Transverse colon (tissue), 4 donors: ENCODE data around the gene TCF20. TPM values are rescaled to one million over a fixed set of nuclear protein-coding genes. Genes with fewer than 3 reads are reported as not detected.

Source experiments
- DNase-seq: peaks from one replicate; pipeline ENCODE4 v3.0.0-alpha.2; 2019
- H3K27ac ChIP-seq, 4 donors: fragments of 200-600 bp; sonication (generic); 2 replicates each; pipeline ENCODE4 v1.5.1; 2016 to 2018; ENCODE audit warnings: inconsistent platforms in 4 of 4
- H3K27me3 ChIP-seq: fragments of 200-600 bp; sonication (generic); 2 replicates; pipeline ENCODE4 v1.5.1; 2017; ENCODE audit warnings: inconsistent platforms
- H3K36me3 ChIP-seq, 4 donors: fragments of 200-600 bp; sonication (generic); 2 replicates each; pipeline ENCODE4 v1.5.1; 2017 to 2019; ENCODE audit warnings: inconsistent platforms in 4 of 4
- H3K4me1 ChIP-seq, 4 donors: fragments of 200-600 bp; sonication (generic); 2 replicates each; pipeline ENCODE4 v1.5.1; 2017 to 2020; ENCODE audit warnings: inconsistent platforms in 4 of 4
- H3K4me3 ChIP-seq, 4 donors: fragments of 200-600 bp; sonication (generic); 1 replicate in 1 of 4; 2 replicates in 3 of 4; pipeline versions ENCODE4 v1.5.1 to v1.6.1; 2017 to 2019; ENCODE audit warnings: inconsistent platforms in 4 of 4
- H3K9me3 ChIP-seq, 2 donors: fragments of 200-600 bp; sonication (generic); 2 replicates each; pipeline ENCODE4 v1.5.1; 2017 to 2019; ENCODE audit warnings: inconsistent platforms in 2 of 2
- EP300 ChIP-seq: sonication (generic); formaldehyde crosslinking; IDR thresholded peaks from one replicate; pipeline ENCODE4 v1.6.1; 2017; ENCODE audit warnings: antibody characterized with exemption, low read depth
- POLR2A ChIP-seq: fragments of 450-650 bp; IDR thresholded peaks from one replicate; pipeline ENCODE4 v1.6.1; 2016; ENCODE audit warnings: antibody characterized with exemption, mild to moderate bottlenecking, moderate library complexity
- POLR2AphosphoS5 ChIP-seq, 3 donors: sonication (generic); formaldehyde crosslinking; IDR thresholded peaks; one replicate each; pipeline ENCODE4 v1.6.1; 2016; ENCODE audit warnings: antibody characterized with exemption in 3 of 3
- WGBS, 2 donors: methylation state at CpG; one replicate each; pipeline ENCODE4 v1.1.5; 2018; ENCODE audit warnings: low coverage in 1 of 2; 5-methylcytosine and 5-hydroxymethylcytosine counted together
- in situ Hi-C, 4 donors: fragments of 200-750 bp; cut with MboI; loops; one replicate each; pipeline versions ENCODE4 v1.15.0 to v1.15.1; 2017; ENCODE audit warnings: low sequenced_read_pairs in 3 of 4, low pct_ligation_motif_present in 1 of 4, low pct_unique_long_range_greater_than_20kb in 1 of 4
- intact Hi-C: fragments of 100-400 bp; cut with DNase I; formaldehyde crosslinking; loops from one replicate; pipeline ENCODE4 v1.15.1; 2023; ENCODE audit warnings: low total_unique reads
- total RNA-seq, 4 donors: library from RNA; depleted of rRNA; stranded (reverse); fragments of >200 nt; gene quantifications; one replicate each; pipeline ENCODE4 v1.1.0, GENCODE V29; 2016
- TF ChIP-seq, protein P1 (sequence below), 5 experiments: fragments of 200-600 bp in 3 of 5; fragments of 450-650 bp in 2 of 5; sonication (generic) in 3 of 5; IDR thresholded peaks; 1 replicate in 2 of 5; 2 replicates in 3 of 5; pipeline ENCODE4 v1.5.1; 2016 to 2017; ENCODE audit warnings: antibody characterized with exemption in 5 of 5, inconsistent platforms in 3 of 5, mild to moderate bottlenecking in 2 of 5, moderate library complexity in 1 of 5

TCF20 gene
- total RNA-seq, 4 donors from 2014 or later: 30.3 to 43.7 (median 42.3) TPM

DNA sequence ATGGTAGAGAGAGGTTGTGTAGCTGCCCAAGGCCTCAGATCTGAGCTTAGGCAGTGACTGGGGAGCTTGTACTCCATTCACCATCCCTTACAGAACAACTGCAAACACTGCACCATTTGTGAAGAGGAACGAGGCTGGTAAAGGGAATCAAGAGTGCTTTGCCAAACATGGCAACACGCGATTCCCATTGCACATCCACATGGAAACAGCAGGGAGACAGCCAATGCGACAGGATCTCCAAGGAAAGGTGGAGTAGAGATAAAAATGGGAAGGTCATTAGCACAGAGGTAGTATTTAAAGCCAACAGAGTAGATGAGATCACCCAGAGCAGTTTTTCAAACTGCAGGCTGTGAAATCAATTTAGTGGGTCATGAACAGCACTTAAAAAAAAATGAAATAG, 42.0 kb downstream of the TCF20 start:
- intact Hi-C loops: no loop called here
- TF ChIP-seq POLR2A (no peak), EP300 (no peak), POLR2AphosphoS5 (IDR thresholded peaks at IDR 0.05) (no peak)
- TF ChIP-seq, protein P1, sequence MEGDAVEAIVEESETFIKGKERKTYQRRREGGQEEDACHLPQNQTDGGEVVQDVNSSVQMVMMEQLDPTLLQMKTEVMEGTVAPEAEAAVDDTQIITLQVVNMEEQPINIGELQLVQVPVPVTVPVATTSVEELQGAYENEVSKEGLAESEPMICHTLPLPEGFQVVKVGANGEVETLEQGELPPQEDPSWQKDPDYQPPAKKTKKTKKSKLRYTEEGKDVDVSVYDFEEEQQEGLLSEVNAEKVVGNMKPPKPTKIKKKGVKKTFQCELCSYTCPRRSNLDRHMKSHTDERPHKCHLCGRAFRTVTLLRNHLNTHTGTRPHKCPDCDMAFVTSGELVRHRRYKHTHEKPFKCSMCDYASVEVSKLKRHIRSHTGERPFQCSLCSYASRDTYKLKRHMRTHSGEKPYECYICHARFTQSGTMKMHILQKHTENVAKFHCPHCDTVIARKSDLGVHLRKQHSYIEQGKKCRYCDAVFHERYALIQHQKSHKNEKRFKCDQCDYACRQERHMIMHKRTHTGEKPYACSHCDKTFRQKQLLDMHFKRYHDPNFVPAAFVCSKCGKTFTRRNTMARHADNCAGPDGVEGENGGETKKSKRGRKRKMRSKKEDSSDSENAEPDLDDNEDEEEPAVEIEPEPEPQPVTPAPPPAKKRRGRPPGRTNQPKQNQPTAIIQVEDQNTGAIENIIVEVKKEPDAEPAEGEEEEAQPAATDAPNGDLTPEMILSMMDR (IDR thresholded peaks at IDR 0.05): no peak
- no peak overlapping the region for H3K27ac ChIP-seq

GRCh38 chr22:42227435-42227834, 43.0 kb downstream of the TCF20 start:
- H3K27ac ChIP-seq: no peak overlapping the region
- TF ChIP-seq POLR2AphosphoS5 (IDR thresholded peaks at IDR 0.05) (no peak), EP300 (no peak), POLR2A (no peak)
- H3K27me3 ChIP-seq: no peaks in the 10 kb centered on the region
- intact Hi-C loops: no loop called here
- H3K9me3 ChIP-seq: no peaks in the 10 kb centered on the region
- in situ Hi-C loops: no loop called here
- H3K36me3 ChIP-seq: no peaks in the 10 kb centered on the region
- H3K4me3 ChIP-seq: no peak overlapping the region
- no peak for DNase-seq
- peaks cover 0 to 16% (median 6%) of the 10 kb centered on the region in 4 donors for H3K4me1 ChIP-seq
- 88 to 97% methylated on average over 1 to 3 of the region's 3 CpGs for WGBS, 2 donors

More for the DNA sequence above, 42.0 kb downstream of the TCF20 start:
- 81 to 100% methylated on average over 1 to 4 of the region's 4 CpGs for WGBS, 2 donors
- Histone ChIP-seq H3K9me3 (no peaks in the 10 kb centered on the region), H3K36me3 (no peaks in the 10 kb centered on the region), H3K4me3 (no peak overlapping the region), H3K4me1 (peaks cover 0 to 11% (median 7%) of the 10 kb centered on the region in 4 donors), H3K27me3 (no peaks in the 10 kb centered on the region)
- DNase-seq: no peak
- in situ Hi-C loops: no loop called here

DNA sequence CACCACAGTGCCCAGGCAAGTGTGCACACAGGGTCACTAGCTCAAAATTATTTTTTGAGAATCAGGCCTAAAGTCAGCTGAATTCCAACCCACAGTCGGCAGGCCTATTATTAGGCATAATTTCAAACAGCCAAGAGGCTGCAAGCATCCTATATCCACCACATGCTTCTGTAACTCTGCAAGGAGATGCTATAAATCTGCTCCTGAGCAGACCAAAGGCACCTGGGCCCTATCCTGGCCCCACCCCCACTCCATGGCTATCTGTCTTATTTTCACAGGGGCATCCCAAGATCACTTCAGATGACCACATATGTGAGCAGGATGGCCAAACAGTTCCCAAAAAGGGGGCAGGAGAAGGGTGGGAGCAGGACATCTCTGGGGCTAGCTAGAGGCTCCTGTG, 44.6 kb downstream of the TCF20 start:
- H3K36me3 ChIP-seq: no peaks in the 10 kb centered on the region
- no peaks in the 10 kb centered on the region for H3K9me3 ChIP-seq
- H3K27me3 ChIP-seq: no peaks in the 10 kb centered on the region
- intact Hi-C loops (no loop called here), in situ Hi-C loops (no loop called here)
- no peak overlapping the region for H3K4me3 ChIP-seq
- no peak overlapping the region for H3K27ac ChIP-seq
- DNase-seq: no peak
- WGBS, 2 donors: 100% methylated on average over 1 of the region's 1 CpG; no CpG with 5 or more reads in 1 of the 2 donors
- TF ChIP-seq POLR2A (no peak), EP300 (no peak), POLR2AphosphoS5 (IDR thresholded peaks at IDR 0.05) (no peak)
- TF ChIP-seq, protein P1 (IDR thresholded peaks at IDR 0.05): no peak
- peaks cover 0 to 16% (median 6%) of the 10 kb centered on the region in 4 donors for H3K4me1 ChIP-seq

- 78 to 97% methylated on average over 1 of the region's 1 CpG for WGBS, 2 donors
- no peaks in the 10 kb centered on the region for H3K27me3 ChIP-seq
- H3K4me1 ChIP-seq: peaks cover 6 to 20% (median 11%) of the 10 kb centered on the region in 4 donors
- in situ Hi-C loops: no loop called here
- H3K9me3 ChIP-seq: no peaks in the 10 kb centered on the region
- intact Hi-C loops: no loop called here
- H3K36me3 ChIP-seq: no peaks in the 10 kb centered on the region
- TF ChIP-seq EP300: no peak
- H3K4me3 ChIP-seq: no peak overlapping the region
- no peak for DNase-seq
- no peak overlapping the region for H3K27ac ChIP-seq
Observed at GRCh38 chr22:42222140-42222539, 48.3 kb downstream of the TCF20 start.

Other genes starting within 250 kb of the TCF20 start
- 100 to 1,000 TPM in 2 of 4 donors, 10 to 100 TPM in 2; 48.3 to 120 (median 96.0) TPM for gene NAGA, start 199.8 kb downstream of the TCF20 start, total RNA-seq
- 10 to 100 TPM in 3 of 4 donors, 1 to 10 TPM in 1; 6.4 to 17.6 (median 12.7) TPM for gene PHETA2, start 196.4 kb downstream of the TCF20 start, total RNA-seq
- gene SMDT1, start 191.0 kb downstream of the TCF20 start, total RNA-seq: 10 to 100 TPM in 3 of 4 donors, 1 to 10 TPM in 1; 4.8 to 44.9 (median 18.8) TPM
- gene NDUFA6, start 179.9 kb downstream of the TCF20 start, total RNA-seq: 100 to 1,000 TPM in 1 of 4 donors, 10 to 100 TPM in 3; 17.2 to 723 (median 88.7) TPM
- 1 to 10 TPM; 1.2 to 9.7 (median 3.3) TPM for gene CYP2D6, start 139.8 kb downstream of the TCF20 start, total RNA-seq
- 1 to 10 TPM in 2 of 4 donors, not detected in 2; 1.1 to 1.4 TPM for gene NFAM1, start 161.8 kb upstream of the TCF20 start, total RNA-seq
- gene RRP7A, start 249.1 kb upstream of the TCF20 start, total RNA-seq: 10 to 100 TPM; 13.1 to 27.0 (median 17.2) TPM